ENCODE data around the gene DLG5. TPM values are rescaled to one million over a fixed set of nuclear protein-coding genes. Genes with fewer than 3 reads are reported as not detected.

DLG5 gene
- total and polyA plus RNA-seq, 9 of the 15 experiments (the other 6 are each of a cell fraction or from before 2014, with no cell fraction given), result 1.4 to 26.8 (median 11.2) TPM

DNA sequence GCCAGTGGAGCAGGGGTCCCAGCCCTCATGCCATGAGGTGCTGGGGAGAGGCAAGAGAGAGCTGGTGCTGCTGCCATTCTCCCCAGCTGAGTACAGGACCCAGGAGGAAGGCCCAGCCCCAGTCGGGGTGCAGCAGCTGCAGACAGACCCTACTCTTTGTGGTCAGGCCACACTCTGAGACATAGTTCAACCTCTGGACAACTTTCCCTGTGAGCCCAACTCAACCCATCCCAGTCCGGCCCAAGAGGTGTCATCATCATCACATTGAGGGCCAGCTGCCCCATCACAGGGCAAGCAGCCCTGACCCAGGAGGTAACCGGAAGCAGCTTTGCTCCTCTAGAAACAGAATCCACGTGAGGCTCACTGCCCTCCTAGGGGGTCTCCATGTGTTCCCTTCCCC lies 155.1 kb downstream of the DLG5 start (continued):
- TF ChIP-seq KDM4B (IDR thresholded peaks at IDR 0.05; ENCODE audit: borderline replicate concordance in 2 of 2, low read depth in 1 of 2) (no peak), PTBP1 (IDR thresholded peaks at IDR 0.05; ENCODE audit: low read depth, low read length) (no peak), MYC (IDR thresholded peaks at IDR 0.05; ENCODE audit: low read depth, low read length) (no peak), MYC (CRISPR knock-in tag; IDR thresholded peaks at IDR 0.05; ENCODE audit: borderline replicate concordance, low read depth) (no peak), ZNF384 (IDR thresholded peaks at IDR 0.05; ENCODE audit: low read depth, low read length) (no peak), MEF2D (tag; conservative IDR thresholded peaks at IDR 0.05; ENCODE audit: low read depth) (no peak), CHCHD3 (CRISPR knock-in tag; IDR thresholded peaks at IDR 0.05) (no peak)

DNA sequence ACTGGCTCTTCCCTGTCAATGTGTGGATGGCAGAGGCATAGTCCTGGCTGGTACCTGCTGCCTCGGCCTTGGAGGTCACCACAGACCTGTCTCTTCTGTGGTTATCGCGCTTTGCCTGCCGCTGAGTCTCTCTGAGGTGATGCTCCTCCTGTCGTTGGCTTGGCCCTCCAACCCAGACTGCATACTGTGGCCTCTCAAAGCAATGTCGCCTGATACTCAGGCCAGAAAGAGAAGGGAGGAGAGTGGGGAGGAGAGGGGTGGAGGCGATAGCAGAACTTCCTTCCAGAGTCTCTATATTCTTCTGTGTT lies 155.7 kb downstream of the DLG5 start:
- no peak overlapping the region for H2AFZ ChIP-seq (ENCODE audit: low read depth, low read length)
- no peaks in the 10 kb centered on the region for H3K9me1 ChIP-seq (ENCODE audit: control insufficient read depth, insufficient read depth, low read length)
- no peaks in the 10 kb centered on the region for H3K36me3 ChIP-seq (ENCODE audit: control insufficient read depth, insufficient read depth, low read length)
- no peaks in the 10 kb centered on the region for H3K79me2 ChIP-seq (ENCODE audit: control insufficient read depth, insufficient read depth, low read length)
- no peak for DNase-seq (ENCODE audit: extremely low read depth in 1 of 4, low spot score in 3 of 4)
- in situ Hi-C loops (cut with MboI) (no loop called here), intact Hi-C loops (cut with micrococcal nuclease) (no loop called here)
- H3K27me3 ChIP-seq (ENCODE audit: control insufficient read depth in 2 of 2, insufficient read depth in 2 of 2, low read length in 2 of 2), result peaks cover 18% of the 10 kb centered on the region in 2 experiments
- BruUV-seq (replicated peaks), result no TSS peak
- H3K27ac ChIP-seq (ENCODE audit: extremely low read depth, low read depth, low read length), result no peak overlapping the region
- peak; percentile 22 for ATAC-seq
- H3K4me2 ChIP-seq (ENCODE audit: insufficient read depth, low read length), result no peak overlapping the region
- CTCF ChIA-PET (ENCODE audit: low intra/inter-chr PET ratio), result no interaction called here
- H4K20me1 ChIP-seq (replicated peaks; ENCODE audit: control insufficient read depth, insufficient read depth, low read length), result no peaks in the 10 kb centered on the region
- H3K4me1 ChIP-seq (replicated peaks in 1 of 2; ENCODE audit: control insufficient read depth in 2 of 2, insufficient read depth in 2 of 2, low read length in 2 of 2), result no peaks in the 10 kb centered on the region; a peak in 1 of 5 replicates
- H3K9ac ChIP-seq (ENCODE audit: insufficient read depth in 1 of 2, low read depth in 2 of 2, low read length in 2 of 2), result peak overlapping the region in 1 of 2 experiments; percentile 46; a peak in 1 of 4 replicates
- POLR2A ChIA-PET, result interaction anchor here (1.1 kb wide), 2 partner anchors 10 to 11 kb away, joined by 3 to 4 read pairs; no protein-coding TSS in a partner anchor
- 7% methylated on average over 7 of the region's 7 CpGs for WGBS (ENCODE audit: insufficient coverage, low coverage, missing lambda C conversion rate)
- H3K4me3 ChIP-seq, result no peak overlapping the region
- no peak for FAIRE-seq
- H3K9me3 ChIP-seq (replicated peaks; ENCODE audit: control insufficient read depth, insufficient read depth, low read depth, low read length), result no peaks in the 10 kb centered on the region
- TF ChIP-seq, protein P1, sequence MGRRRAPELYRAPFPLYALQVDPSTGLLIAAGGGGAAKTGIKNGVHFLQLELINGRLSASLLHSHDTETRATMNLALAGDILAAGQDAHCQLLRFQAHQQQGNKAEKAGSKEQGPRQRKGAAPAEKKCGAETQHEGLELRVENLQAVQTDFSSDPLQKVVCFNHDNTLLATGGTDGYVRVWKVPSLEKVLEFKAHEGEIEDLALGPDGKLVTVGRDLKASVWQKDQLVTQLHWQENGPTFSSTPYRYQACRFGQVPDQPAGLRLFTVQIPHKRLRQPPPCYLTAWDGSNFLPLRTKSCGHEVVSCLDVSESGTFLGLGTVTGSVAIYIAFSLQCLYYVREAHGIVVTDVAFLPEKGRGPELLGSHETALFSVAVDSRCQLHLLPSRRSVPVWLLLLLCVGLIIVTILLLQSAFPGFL (CRISPR knock-in tag; IDR thresholded peaks at IDR 0.05), result no peak
- TF ChIP-seq ZNF197 (CRISPR knock-in tag; IDR thresholded peaks at IDR 0.05; ENCODE audit: low read depth), result no peak
- no peak for TF ChIP-seq MCM2 (IDR thresholded peaks at IDR 0.05; ENCODE audit: low read depth)
- no peak for TF ChIP-seq C11orf30 (IDR thresholded peaks at IDR 0.05; ENCODE audit: low read depth)
- TF ChIP-seq, protein P2, sequence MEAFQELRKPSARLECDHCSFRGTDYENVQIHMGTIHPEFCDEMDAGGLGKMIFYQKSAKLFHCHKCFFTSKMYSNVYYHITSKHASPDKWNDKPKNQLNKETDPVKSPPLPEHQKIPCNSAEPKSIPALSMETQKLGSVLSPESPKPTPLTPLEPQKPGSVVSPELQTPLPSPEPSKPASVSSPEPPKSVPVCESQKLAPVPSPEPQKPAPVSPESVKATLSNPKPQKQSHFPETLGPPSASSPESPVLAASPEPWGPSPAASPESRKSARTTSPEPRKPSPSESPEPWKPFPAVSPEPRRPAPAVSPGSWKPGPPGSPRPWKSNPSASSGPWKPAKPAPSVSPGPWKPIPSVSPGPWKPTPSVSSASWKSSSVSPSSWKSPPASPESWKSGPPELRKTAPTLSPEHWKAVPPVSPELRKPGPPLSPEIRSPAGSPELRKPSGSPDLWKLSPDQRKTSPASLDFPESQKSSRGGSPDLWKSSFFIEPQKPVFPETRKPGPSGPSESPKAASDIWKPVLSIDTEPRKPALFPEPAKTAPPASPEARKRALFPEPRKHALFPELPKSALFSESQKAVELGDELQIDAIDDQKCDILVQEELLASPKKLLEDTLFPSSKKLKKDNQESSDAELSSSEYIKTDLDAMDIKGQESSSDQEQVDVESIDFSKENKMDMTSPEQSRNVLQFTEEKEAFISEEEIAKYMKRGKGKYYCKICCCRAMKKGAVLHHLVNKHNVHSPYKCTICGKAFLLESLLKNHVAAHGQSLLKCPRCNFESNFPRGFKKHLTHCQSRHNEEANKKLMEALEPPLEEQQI (IDR thresholded peaks at IDR 0.05), result no peak
- no peak for TF ChIP-seq ZNF707 (CRISPR knock-in tag; conservative IDR thresholded peaks at IDR 0.05)
- no peak for TF ChIP-seq RBM15 (IDR thresholded peaks at IDR 0.05; ENCODE audit: insufficient read depth, low read length)
- no peak for TF ChIP-seq KDM1A (IDR thresholded peaks at IDR 0.05)
- TF ChIP-seq BACH1 (tag; IDR thresholded peaks at IDR 0.05), result no peak
- TF ChIP-seq, protein P3, sequence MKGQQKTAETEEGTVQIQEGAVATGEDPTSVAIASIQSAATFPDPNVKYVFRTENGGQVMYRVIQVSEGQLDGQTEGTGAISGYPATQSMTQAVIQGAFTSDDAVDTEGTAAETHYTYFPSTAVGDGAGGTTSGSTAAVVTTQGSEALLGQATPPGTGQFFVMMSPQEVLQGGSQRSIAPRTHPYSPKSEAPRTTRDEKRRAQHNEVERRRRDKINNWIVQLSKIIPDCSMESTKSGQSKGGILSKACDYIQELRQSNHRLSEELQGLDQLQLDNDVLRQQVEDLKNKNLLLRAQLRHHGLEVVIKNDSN (CRISPR knock-in tag; IDR thresholded peaks at IDR 0.05), result no peak
